H9 (cell line): ENCODE data around the gene LRRC61. TPM values are rescaled to one million over a fixed set of nuclear protein-coding genes. Genes with fewer than 3 reads are reported as not detected.

Source experiments
- DNase-seq: peaks from one replicate; pipeline ENCODE4 v3.0.0-alpha.2; 2017
- H2AFZ ChIP-seq: one replicate; pipeline ENCODE4 v1.6.1; 2013; ENCODE audit warnings: mild to moderate bottlenecking, low read length, control low read depth, moderate library complexity
- H2AK5ac ChIP-seq: 2 replicates; pipeline ENCODE4 v1.6.1; 2013; ENCODE audit warnings: low read length, control low read depth, mixed read lengths; ENCODE audit not compliant: insufficient read length
- H2BK120ac ChIP-seq: one replicate; pipeline ENCODE4 v1.6.1; 2013; ENCODE audit warnings: low read depth, mild to moderate bottlenecking, low read length, control low read depth, inconsistent platforms; ENCODE audit not compliant: poor library complexity, severe bottlenecking
- H2BK12ac ChIP-seq: 2 replicates; pipeline ENCODE4 v1.6.1; 2013; ENCODE audit warnings: low read length, control low read depth, mixed read lengths, low read depth; ENCODE audit not compliant: insufficient read length
- H2BK15ac ChIP-seq: 2 replicates; pipeline ENCODE4 v1.6.1; 2013; ENCODE audit warnings: low read depth, low read length, control low read depth
- H2BK20ac ChIP-seq: one replicate; pipeline ENCODE4 v1.6.1; 2013; ENCODE audit warnings: low read depth, mild to moderate bottlenecking, low read length, control low read depth, inconsistent platforms; ENCODE audit not compliant: poor library complexity, severe bottlenecking
- H2BK5ac ChIP-seq: 2 replicates; pipeline ENCODE4 v1.6.1; 2013; ENCODE audit warnings: low read length, control low read depth, mixed read lengths; ENCODE audit not compliant: insufficient read length
- H3K14ac ChIP-seq: 2 replicates; pipeline ENCODE4 v1.6.1; 2013; ENCODE audit warnings: low read length, control low read depth; ENCODE audit not compliant: insufficient read depth
- H3K18ac ChIP-seq: 2 replicates; pipeline ENCODE4 v1.6.1; 2013; ENCODE audit warnings: low read depth, mild to moderate bottlenecking, mixed read lengths, low read length, control low read depth; ENCODE audit not compliant: insufficient read length
- H3K23ac ChIP-seq: 2 replicates; pipeline ENCODE4 v1.6.1; 2013; ENCODE audit warnings: low read length, control low read depth, mixed read lengths, low read depth; ENCODE audit not compliant: insufficient read length
- H3K23me2 ChIP-seq: 2 replicates; pipeline ENCODE4 v1.6.1; 2013; ENCODE audit warnings: low read depth, mild to moderate bottlenecking, mixed read lengths, low read length, control low read depth; ENCODE audit not compliant: insufficient read length, poor library complexity, severe bottlenecking
- H3K27ac ChIP-seq: 2 replicates; pipeline ENCODE4 v1.5.1; 2013; ENCODE audit warnings: low read length, control low read depth, mixed read lengths, low read depth; ENCODE audit not compliant: insufficient read length
- H3K27me3 ChIP-seq: 2 replicates; pipeline ENCODE4 v1.6.1; 2013; ENCODE audit warnings: low read length, control low read depth, inconsistent platforms; ENCODE audit not compliant: insufficient read depth
- H3K4ac ChIP-seq: 2 replicates; pipeline ENCODE4 v1.6.1; 2013; ENCODE audit warnings: low read depth, mild to moderate bottlenecking, control low read depth, inconsistent platforms, low read length, moderate library complexity
- H3K4me1 ChIP-seq: 2 replicates; pipeline ENCODE4 v1.6.1; 2013; ENCODE audit warnings: low read length, control low read depth, inconsistent platforms; ENCODE audit not compliant: insufficient read depth
- H3K4me2 ChIP-seq: 2 replicates; pipeline ENCODE4 v1.6.1; 2013; ENCODE audit warnings: low read length, control low read depth, mixed read lengths; ENCODE audit not compliant: insufficient read length, insufficient read depth
- H3K56ac ChIP-seq: 2 replicates; pipeline ENCODE4 v1.6.1; 2013; ENCODE audit warnings: low read depth, mild to moderate bottlenecking, mixed read lengths, low read length, control low read depth; ENCODE audit not compliant: insufficient read length
- H3K79me1 ChIP-seq: 2 replicates; pipeline ENCODE4 v1.6.1; 2013; ENCODE audit warnings: low read depth, mild to moderate bottlenecking, moderate library complexity, low read length, control low read depth, inconsistent platforms; ENCODE audit not compliant: insufficient read depth, poor library complexity, severe bottlenecking
- H3K79me2 ChIP-seq: 2 replicates; pipeline ENCODE4 v1.6.1; 2013; ENCODE audit warnings: low read length, control low read depth, inconsistent platforms; ENCODE audit not compliant: insufficient read depth
- H3K9ac ChIP-seq: 2 replicates; pipeline ENCODE4 v1.6.1; 2013; ENCODE audit warnings: low read length, control low read depth, mixed read lengths; ENCODE audit not compliant: insufficient read length; ENCODE audit errors: extremely low read depth
- H3K9me3 ChIP-seq: one replicate; pipeline ENCODE4 v1.6.1; 2013; ENCODE audit warnings: low read depth, low read length, inconsistent platforms; ENCODE audit not compliant: control insufficient read depth
- H3T11ph ChIP-seq: one replicate; pipeline ENCODE4 v1.6.1; 2013; ENCODE audit warnings: mild to moderate bottlenecking, low read length, control low read depth, inconsistent platforms
- H4K20me1 ChIP-seq: one replicate; pipeline ENCODE4 v1.6.1; 2013; ENCODE audit not compliant: control insufficient read depth, insufficient read length, insufficient read depth
- H4K5ac ChIP-seq: 2 replicates; pipeline ENCODE4 v1.6.1; 2013; ENCODE audit warnings: low read depth, mild to moderate bottlenecking, mixed read lengths, low read length, control low read depth; ENCODE audit not compliant: insufficient read length
- H4K8ac ChIP-seq: replicated peaks from 2 replicates; pipeline ENCODE4 v1.6.1; 2013; ENCODE audit warnings: low read length, control low read depth, mixed read lengths, low read depth; ENCODE audit not compliant: insufficient read length
- H4K91ac ChIP-seq: 2 replicates; pipeline ENCODE4 v1.6.1; 2013; ENCODE audit warnings: low read depth, mild to moderate bottlenecking, moderate library complexity, mixed read lengths, low read length, control low read depth; ENCODE audit not compliant: insufficient read length
- H3K27ac Mint-ChIP-seq, 3 experiments: 2 replicates in 2 of 3; 3 replicates in 1 of 3; pipeline ENCODE4 v1.8.0; 2020 to 2021; ENCODE audit warnings: mixed read lengths in 3 of 3, mild to moderate bottlenecking in 1 of 3, moderate library complexity in 1 of 3
- H3K27me3 Mint-ChIP-seq: 2 replicates; pipeline ENCODE4 v1.8.0; 2021; ENCODE audit warnings: low read depth, mild to moderate bottlenecking, moderate library complexity, mixed read lengths
- H3K36me3 Mint-ChIP-seq, 3 experiments: 2 replicates in 2 of 3; 3 replicates in 1 of 3; pipeline ENCODE4 v1.8.0; 2020 to 2021; ENCODE audit warnings: low read depth in 3 of 3, mixed read lengths in 3 of 3; ENCODE audit not compliant: insufficient read depth in 1 of 3
- H3K4me1 Mint-ChIP-seq, 2 experiments: 2 replicates each; pipeline ENCODE4 v1.8.0; 2020; ENCODE audit warnings: mixed read lengths in 2 of 2
- H3K4me3 Mint-ChIP-seq, 2 experiments: 2 replicates in 1 of 2; 3 replicates in 1 of 2; pipeline ENCODE4 v1.8.0; 2020 to 2021; ENCODE audit warnings: mild to moderate bottlenecking in 2 of 2, mixed read lengths in 2 of 2, moderate library complexity in 1 of 2
- H3K9me3 Mint-ChIP-seq, 2 experiments: 2 replicates in 1 of 2; 3 replicates in 1 of 2; pipeline ENCODE4 v1.8.0; 2020; ENCODE audit warnings: mild to moderate bottlenecking in 2 of 2, mixed read lengths in 2 of 2, moderate library complexity in 1 of 2
- CTCF ChIP-seq: fragments of 200-600 bp; sonication (generic); conservative IDR thresholded peaks from 3 replicates; pipeline ENCODE4 v1.8.0; 2021; ENCODE audit warnings: antibody characterized with exemption, mild to moderate bottlenecking
- WGBS: extraction: QIAGEN DNeasy Blood & Tissue Kit; methylation state at CpG from one replicate; pipeline ENCODE4 v1.1.7; 2013; ENCODE audit warnings: missing lambda C conversion rate, low lambda C conversion rate, mixed read lengths; ENCODE audit not compliant: insufficient read length; ENCODE audit errors: extremely low coverage; 5-methylcytosine and 5-hydroxymethylcytosine counted together
- total RNA-seq: library from RNA; stranded (reverse); gene quantifications from 2 replicates; pipeline ENCODE4 v1.2.1, GENCODE V29; 2021

LRRC61 gene
- total RNA-seq, 1 experiment from 2014 or later: 24.4 TPM

- Histone ChIP-seq H2BK15ac (no peak overlapping the region), H3K18ac (no peak overlapping the region), H4K8ac (no peak overlapping the region), H2BK120ac (no peak overlapping the region), H3K9ac (no peak overlapping the region), H3K27ac (no peak overlapping the region), H2AK5ac (no peak overlapping the region), H2BK5ac (no peak overlapping the region), H2BK20ac (no peak overlapping the region), H4K20me1 (no peaks in the 10 kb centered on the region), H3K9me3 (peaks cover 7% of the 10 kb centered on the region), H4K5ac (no peak overlapping the region), H3K79me2 (no peaks in the 10 kb centered on the region), H3K79me1 (no peaks in the 10 kb centered on the region), H3K56ac (no peak overlapping the region), H3K4ac (no peak overlapping the region), H3K23ac (no peak overlapping the region), H3T11ph (no peak overlapping the region), H2BK12ac (no peak overlapping the region), H3K4me1 (no peaks in the 10 kb centered on the region), H3K14ac (no peak overlapping the region), H3K4me2 (peak overlapping the region; percentile 76), H2AFZ (no peak overlapping the region), H4K91ac (no peak overlapping the region), H3K27me3 (peaks cover 16% of the 10 kb centered on the region), H3K23me2 (peaks cover 16% of the 10 kb centered on the region)
- no peak for TF ChIP-seq CTCF
- Mint-ChIP-seq H3K27me3 (peaks cover 80% of the 10 kb centered on the region), H3K9me3 (peaks cover 13 to 18% of the 10 kb centered on the region in 2 experiments), H3K4me3 (peak overlapping the region; percentile 54 to 96), H3K36me3 (peaks cover 15 to 30% (median 26%) of the 10 kb centered on the region in 3 experiments), H3K4me1 (peaks cover 42 to 48% of the 10 kb centered on the region in 2 experiments), H3K27ac (peak overlapping the region in 1 of 3 experiments; percentile 63; a peak in 1 of 7 replicates)
- no CpG with 5 or more reads among the region's 9 CpGs for WGBS
- no peak for DNase-seq
These were observed 18.9 kb downstream of the LRRC61 start for GRCh38 chr7:150342121-150342408.
